ENCODE data around the gene HOXB7. TPM values are rescaled to one million over a fixed set of nuclear protein-coding genes. Genes with fewer than 3 reads are reported as not detected.
A peak's percentile ranks its signal among the peaks of the same experiment; 100 is the strongest.

The HOXB7 gene
- polyA plus RNA-seq, 3 donors: not detected

DNA sequence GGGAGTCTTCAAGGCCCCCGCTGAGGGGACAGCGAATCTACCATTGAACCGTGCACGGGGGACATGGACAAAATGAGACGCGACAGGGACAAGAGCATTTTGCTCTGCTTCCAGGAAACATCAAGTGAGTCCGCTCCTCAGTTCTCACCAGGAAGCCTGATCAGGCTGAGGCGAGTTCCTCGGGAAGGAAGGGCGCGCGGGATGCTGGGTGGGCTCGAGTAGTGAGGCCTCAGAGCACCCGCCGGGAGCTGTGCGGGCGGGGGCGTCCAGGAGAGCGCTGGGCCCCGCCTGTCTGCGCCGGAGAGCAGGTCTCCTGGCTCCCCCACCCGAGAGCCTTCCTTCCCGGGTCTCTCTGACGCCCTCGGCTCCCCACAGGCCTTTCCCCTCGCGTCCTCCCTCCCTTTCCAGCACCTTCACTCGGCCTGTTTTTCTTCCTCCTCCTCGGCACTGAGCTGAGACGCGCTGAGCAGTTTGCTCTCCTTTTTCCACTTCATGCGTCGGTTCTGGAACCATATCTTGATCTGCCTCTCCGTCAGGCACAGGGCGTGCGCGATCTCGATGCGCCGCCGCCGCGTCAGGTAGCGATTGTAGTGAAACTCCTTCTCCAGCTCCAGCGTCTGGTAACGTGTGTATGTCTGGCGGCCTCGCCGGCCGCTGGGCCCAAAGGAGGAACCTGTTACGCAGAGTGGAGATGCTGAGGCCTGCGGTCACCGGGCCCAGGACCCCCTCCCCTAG lies 14.7 kb downstream of the HOXB7 start:
- 20% methylated on average over 52 of the region's 54 CpGs for WGBS (ENCODE audit: insufficient coverage)
- peak overlapping the region; percentile 24 to 93 for H3K4me3 Mint-ChIP-seq
- H3K4me1 Mint-ChIP-seq: peaks cover 37% of the 10 kb centered on the region
- H3K27ac Mint-ChIP-seq: no peak overlapping the region
- Histone ChIP-seq H3K79me2 (ENCODE audit: insufficient read depth, low read length) (no peaks in the 10 kb centered on the region), H4K20me1 (ENCODE audit: insufficient read depth, low read length) (no peaks in the 10 kb centered on the region), H3K4me3 (replicated peaks in 1 of 3; ENCODE audit: low read depth in 2 of 3, low read length in 3 of 3) (no peak overlapping the region), H3K27me3 (ENCODE audit: control insufficient read depth in 2 of 2, insufficient read depth in 2 of 2, low read length in 2 of 2) (peaks cover 79 to 100% of the 10 kb centered on the region in 2 donors), H3K4me1 (ENCODE audit: control insufficient read depth in 1 of 2, insufficient read depth in 2 of 2, low read length in 2 of 2) (peaks cover 27 to 30% of the 10 kb centered on the region in 2 donors), H3K27ac (ENCODE audit: low read depth in 1 of 2, low read length in 2 of 2) (no peak overlapping the region), H3K36me3 (replicated peaks in 1 of 2; ENCODE audit: control insufficient read depth in 1 of 2, insufficient read depth in 2 of 2, low read length in 2 of 2) (no peaks in the 10 kb centered on the region), H2AFZ (ENCODE audit: insufficient read depth, low read depth, low read length, poor library complexity, severe bottlenecking) (no peak overlapping the region), H3K4me2 (replicated peaks; ENCODE audit: extremely low read depth, low read length, poor library complexity, severe bottlenecking) (peak overlapping the region; percentile 30), H3K9me3 (replicated peaks in 1 of 2; ENCODE audit: control insufficient read depth in 1 of 2, insufficient read depth in 1 of 2, low read length in 2 of 2) (peaks cover 0 to 46% of the 10 kb centered on the region in 2 donors), H3K9ac (ENCODE audit: insufficient read depth, low read length, poor library complexity, severe bottlenecking) (no peak overlapping the region)
- peaks cover 99 to 100% (median 100%) of the 10 kb centered on the region in 3 donors for H3K27me3 Mint-ChIP-seq (ENCODE audit: low read depth in 3 of 3)
- TF ChIP-seq, protein P1, sequence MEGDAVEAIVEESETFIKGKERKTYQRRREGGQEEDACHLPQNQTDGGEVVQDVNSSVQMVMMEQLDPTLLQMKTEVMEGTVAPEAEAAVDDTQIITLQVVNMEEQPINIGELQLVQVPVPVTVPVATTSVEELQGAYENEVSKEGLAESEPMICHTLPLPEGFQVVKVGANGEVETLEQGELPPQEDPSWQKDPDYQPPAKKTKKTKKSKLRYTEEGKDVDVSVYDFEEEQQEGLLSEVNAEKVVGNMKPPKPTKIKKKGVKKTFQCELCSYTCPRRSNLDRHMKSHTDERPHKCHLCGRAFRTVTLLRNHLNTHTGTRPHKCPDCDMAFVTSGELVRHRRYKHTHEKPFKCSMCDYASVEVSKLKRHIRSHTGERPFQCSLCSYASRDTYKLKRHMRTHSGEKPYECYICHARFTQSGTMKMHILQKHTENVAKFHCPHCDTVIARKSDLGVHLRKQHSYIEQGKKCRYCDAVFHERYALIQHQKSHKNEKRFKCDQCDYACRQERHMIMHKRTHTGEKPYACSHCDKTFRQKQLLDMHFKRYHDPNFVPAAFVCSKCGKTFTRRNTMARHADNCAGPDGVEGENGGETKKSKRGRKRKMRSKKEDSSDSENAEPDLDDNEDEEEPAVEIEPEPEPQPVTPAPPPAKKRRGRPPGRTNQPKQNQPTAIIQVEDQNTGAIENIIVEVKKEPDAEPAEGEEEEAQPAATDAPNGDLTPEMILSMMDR (IDR thresholded peaks at IDR 0.05): no peak
- H3K36me3 Mint-ChIP-seq: peaks cover 12 to 24% of the 10 kb centered on the region in 2 donors
- intact Hi-C loops (cut with micrococcal nuclease): loop anchor here in 1 of 2 donors (2.0 kb wide), 1 partner anchor 19 kb away; the partner anchor contains the start of gene HOXB8
- no peak for DNase-seq
- peaks cover 0 to 32% (median 16%) of the 10 kb centered on the region in 7 donors for H3K9me3 Mint-ChIP-seq

DNA sequence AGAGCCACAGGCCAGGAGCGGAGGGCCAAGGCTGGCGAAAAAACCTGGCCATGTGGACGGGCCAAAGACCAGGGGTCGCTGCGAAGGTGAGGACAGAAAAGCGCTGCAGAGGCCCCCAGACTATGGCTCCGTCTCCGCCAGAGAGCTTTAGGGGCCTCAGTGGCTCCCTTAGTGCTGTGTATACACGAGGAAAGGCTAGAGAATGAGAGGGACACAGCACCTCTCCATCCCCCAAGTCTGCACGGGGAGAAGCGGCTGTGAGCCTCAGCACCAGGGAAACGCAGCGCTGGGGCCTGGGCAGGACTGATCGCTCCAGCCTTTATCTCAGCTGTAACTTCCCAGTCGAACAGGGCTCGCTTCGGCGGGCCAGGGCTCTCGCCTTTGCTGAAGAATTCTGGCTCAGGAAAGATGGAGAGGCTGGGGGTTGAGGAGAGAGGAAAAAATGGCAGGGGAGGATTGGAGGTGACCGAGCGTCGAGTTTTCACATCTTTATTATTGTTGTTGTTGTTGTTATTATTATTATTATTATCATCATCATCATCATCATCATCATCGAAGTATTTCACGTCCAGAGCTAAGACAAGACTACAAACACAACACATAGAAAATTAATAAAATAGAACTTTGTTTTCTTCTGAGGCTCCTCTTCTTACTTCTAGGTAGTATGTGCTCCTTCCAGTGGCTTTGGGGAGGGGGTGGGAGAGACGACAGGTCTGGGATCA lies 15.4 kb downstream of the HOXB7 start:
- peaks cover 0 to 51% of the 10 kb centered on the region in 2 donors for H3K9me3 ChIP-seq (replicated peaks in 1 of 2; ENCODE audit: control insufficient read depth in 1 of 2, insufficient read depth in 1 of 2, low read length in 2 of 2)

More for the DNA sequence above, 15.4 kb downstream of the HOXB7 start:
- Histone ChIP-seq H3K9ac (ENCODE audit: insufficient read depth, low read length, poor library complexity, severe bottlenecking) (no peak overlapping the region), H3K79me2 (ENCODE audit: insufficient read depth, low read length) (no peaks in the 10 kb centered on the region), H3K27ac (ENCODE audit: low read depth in 1 of 2, low read length in 2 of 2) (no peak overlapping the region), H3K4me2 (replicated peaks; ENCODE audit: extremely low read depth, low read length, poor library complexity, severe bottlenecking) (no peak overlapping the region), H2AFZ (ENCODE audit: insufficient read depth, low read depth, low read length, poor library complexity, severe bottlenecking) (no peak overlapping the region), H3K4me1 (ENCODE audit: control insufficient read depth in 1 of 2, insufficient read depth in 2 of 2, low read length in 2 of 2) (peaks cover 27 to 30% of the 10 kb centered on the region in 2 donors), H3K4me3 (replicated peaks in 1 of 3; ENCODE audit: low read depth in 2 of 3, low read length in 3 of 3) (no peak overlapping the region), H4K20me1 (ENCODE audit: insufficient read depth, low read length) (no peaks in the 10 kb centered on the region), H3K36me3 (replicated peaks in 1 of 2; ENCODE audit: control insufficient read depth in 1 of 2, insufficient read depth in 2 of 2, low read length in 2 of 2) (no peaks in the 10 kb centered on the region), H3K27me3 (ENCODE audit: control insufficient read depth in 2 of 2, insufficient read depth in 2 of 2, low read length in 2 of 2) (peaks cover 78 to 100% of the 10 kb centered on the region in 2 donors)
- WGBS (ENCODE audit: insufficient coverage): 93% methylated on average over 14 of the region's 25 CpGs
- Mint-ChIP-seq H3K27ac (no peak overlapping the region), H3K36me3 (peaks cover 12 to 25% of the 10 kb centered on the region in 2 donors), H3K27me3 (ENCODE audit: low read depth in 3 of 3) (peaks cover 99 to 100% (median 100%) of the 10 kb centered on the region in 3 donors), H3K4me3 (peak overlapping the region in 1 of 2 donors; percentile 92), H3K4me1 (peaks cover 38% of the 10 kb centered on the region), H3K9me3 (peaks cover 0 to 34% (median 16%) of the 10 kb centered on the region in 7 donors)
- TF ChIP-seq, protein P1 (IDR thresholded peaks at IDR 0.05): no peak
- intact Hi-C loops (cut with micrococcal nuclease): no loop called here
- no peak for DNase-seq

Data from CD14-positive monocyte (primary cell).